ENCODE data around the gene OLFM2.
"Not testable (repeated sequence)": the region's sequence is repeated elsewhere in the genome, so short reads cannot be mapped to it uniquely, and the experiment has no call there.

Gene OLFM2

GRCh38 chr19:9936326-9937000 lies at the start of gene OLFM2:
Gene OLFM2, minus strand, starts transcription at chr19:9936515. Its CDS starts 149 bp downstream, at chr19:9936366.
- DNase-seq: no peak

- DNase-seq: no peak
Measured at GRCh38 chr19:9981406-9982260, 45.3 kb upstream of the OLFM2 start.

DNA sequence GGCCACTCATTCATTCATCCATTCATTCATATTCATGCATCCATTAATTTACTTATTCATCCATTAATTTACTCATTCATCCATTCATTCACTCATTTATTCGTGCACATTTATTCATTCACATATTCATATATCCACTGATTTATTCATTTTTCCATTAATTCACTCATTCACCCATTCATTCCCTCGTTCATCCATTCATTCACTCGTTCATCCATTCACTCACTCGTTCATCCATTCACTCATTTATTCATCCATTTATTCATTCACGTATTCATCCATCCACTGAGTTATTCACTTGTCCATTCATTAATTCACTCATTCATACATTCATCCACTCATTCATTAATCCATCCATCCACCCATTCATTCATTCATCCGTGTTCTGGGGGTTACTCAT lies 35.8 kb upstream of the OLFM2 start:
- DNase-seq: no peak

DNA sequence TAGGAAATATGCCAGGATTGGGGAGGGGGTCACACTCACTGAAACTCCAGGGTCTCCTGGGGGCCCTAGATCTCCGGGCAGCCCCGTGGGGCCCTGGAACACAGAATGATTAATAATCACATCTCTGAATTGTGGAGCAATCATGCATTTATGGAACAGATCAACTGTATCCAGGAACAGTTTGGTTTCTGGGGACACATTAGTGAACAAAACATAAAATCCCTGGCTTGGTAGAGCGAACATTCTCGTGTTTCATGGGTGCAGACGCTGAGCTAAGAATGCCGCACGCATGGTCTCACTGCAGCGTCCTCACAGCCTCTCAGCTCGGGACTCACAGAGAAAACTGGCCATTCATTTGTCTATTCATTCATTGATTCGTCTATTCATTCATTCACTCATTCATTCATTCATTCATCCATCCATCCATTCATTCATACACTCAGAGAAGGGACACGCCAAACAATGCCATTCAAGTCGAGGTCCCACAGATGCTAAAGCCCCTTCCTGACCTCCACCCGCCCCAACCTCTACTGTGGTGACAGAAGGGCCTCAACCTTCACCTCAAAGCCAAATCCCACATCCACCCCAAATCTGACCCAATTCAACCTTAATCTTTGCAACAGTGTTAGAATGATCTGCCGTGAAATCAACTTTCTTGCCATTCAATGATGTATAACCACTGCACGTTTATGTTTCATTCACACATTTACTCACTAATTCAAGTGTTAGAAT lies 35.0 kb upstream of the OLFM2 start:
- no peak for DNase-seq

- no peak for DNase-seq
Measured at GRCh38 chr19:9970481-9970880, 34.2 kb upstream of the OLFM2 start.

GRCh38 chr19:9969688-9969975 lies 33.3 kb upstream of the OLFM2 start:
- no peak for DNase-seq

DNA sequence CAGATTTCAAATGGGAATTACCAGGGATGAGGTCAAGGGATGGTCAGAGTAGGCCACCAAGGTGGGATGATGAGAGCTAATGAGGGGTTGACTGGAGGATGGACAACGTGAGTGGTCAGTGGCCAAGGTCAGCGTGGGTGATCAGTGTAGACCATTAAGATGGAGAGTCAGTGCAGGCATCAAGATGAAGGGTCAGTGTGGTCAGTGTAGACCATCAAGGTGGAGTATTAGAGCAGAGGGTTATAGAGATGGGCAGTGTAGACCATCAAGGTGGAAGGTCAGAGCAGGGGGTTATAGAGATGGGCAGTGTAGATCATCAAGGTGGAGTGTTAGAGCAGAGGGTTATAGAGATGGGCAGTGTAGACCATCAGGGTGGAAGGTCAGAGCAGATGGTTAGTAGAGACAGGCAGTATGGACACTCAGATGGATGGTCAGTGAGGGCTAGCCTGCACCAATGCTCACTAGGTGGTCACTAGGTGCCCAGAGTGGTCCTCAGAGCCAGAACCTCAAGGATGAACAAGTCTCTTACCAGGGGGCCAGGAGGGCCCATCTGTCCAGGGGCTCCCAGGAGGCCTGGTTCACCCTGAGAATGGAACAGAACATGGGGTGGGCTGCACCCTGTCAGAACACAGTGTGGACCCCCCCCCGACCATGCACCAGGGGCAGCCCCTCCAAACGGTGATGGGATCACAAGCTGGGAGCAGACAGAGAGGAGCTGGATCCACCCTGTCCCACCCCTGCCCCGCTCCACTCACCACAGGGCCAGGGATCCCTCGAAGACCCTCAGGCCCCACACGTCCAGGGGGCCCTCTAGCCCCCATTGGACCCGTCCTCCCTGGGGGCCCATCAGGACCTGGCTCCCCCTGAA lies 32.7 kb upstream of the OLFM2 start:
- DNase-seq: no peak

GRCh38 chr19:9967326-9967725 lies 31.0 kb upstream of the OLFM2 start:
- no peak for DNase-seq

- no peak for DNase-seq
Measured at GRCh38 chr19:9966448-9966847, 30.1 kb upstream of the OLFM2 start.

GRCh38 chr19:9966024-9966423 lies 29.7 kb upstream of the OLFM2 start:
- no peak for DNase-seq

DNA sequence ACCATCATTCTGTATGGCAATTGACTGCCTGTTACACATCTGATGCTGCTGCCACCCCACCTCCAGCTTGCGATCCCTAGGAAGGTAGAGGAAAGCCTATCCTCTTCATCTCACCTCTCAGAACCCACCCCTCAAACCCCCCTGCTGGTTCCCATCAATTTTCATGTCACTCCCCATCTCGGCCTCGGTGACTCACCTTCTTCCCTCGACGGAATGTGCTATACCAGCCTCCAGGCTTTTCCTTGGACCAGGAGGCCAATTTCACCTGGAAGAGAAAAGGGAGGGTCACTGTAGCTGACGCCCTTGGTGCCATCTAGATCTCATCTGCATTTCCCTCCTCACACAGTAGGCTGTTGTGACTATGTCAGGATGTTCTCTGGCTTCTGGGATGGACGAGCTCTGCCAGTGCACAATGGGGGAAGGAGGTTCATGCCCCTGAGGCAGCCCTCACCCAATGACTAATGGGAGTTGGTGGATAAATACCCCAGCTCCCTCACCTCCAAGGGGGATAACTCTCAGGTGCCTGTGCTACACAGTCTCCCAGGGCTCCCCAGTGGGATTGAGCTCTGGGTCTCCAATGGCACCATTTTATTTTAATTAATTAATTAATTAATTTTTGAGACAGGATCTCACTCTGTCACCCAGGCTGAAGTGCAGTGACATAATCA lies 26.4 kb upstream of the OLFM2 start:
- no peak for DNase-seq

GRCh38 chr19:9961103-9961502 lies 24.8 kb upstream of the OLFM2 start:
- DNase-seq: no peak

DNA sequence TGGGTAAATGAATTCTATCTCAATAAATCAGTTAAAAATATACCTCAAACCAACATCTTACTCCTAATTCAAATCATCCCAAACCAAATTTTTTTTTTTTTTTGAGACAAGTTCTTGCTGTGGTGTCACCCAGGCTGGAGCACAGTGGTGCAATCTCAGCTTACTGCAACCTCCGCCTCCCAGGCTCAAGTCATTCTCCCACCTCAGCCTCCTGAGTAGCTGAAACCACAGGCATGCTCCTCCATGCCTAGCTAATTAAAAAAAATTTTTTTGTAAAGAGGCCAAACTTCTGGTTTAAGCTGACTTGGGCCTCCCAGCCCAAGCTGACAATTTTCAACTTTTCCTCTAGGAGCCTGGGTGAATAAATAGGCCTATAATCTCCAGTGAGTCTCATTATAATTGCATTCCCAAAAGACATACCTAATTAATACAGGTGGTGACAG lies 22.1 kb upstream of the OLFM2 start:
- DNase-seq: no peak

GRCh38 chr19:9956956-9957355 lies 20.6 kb upstream of the OLFM2 start:
- DNase-seq: no peak

DNA sequence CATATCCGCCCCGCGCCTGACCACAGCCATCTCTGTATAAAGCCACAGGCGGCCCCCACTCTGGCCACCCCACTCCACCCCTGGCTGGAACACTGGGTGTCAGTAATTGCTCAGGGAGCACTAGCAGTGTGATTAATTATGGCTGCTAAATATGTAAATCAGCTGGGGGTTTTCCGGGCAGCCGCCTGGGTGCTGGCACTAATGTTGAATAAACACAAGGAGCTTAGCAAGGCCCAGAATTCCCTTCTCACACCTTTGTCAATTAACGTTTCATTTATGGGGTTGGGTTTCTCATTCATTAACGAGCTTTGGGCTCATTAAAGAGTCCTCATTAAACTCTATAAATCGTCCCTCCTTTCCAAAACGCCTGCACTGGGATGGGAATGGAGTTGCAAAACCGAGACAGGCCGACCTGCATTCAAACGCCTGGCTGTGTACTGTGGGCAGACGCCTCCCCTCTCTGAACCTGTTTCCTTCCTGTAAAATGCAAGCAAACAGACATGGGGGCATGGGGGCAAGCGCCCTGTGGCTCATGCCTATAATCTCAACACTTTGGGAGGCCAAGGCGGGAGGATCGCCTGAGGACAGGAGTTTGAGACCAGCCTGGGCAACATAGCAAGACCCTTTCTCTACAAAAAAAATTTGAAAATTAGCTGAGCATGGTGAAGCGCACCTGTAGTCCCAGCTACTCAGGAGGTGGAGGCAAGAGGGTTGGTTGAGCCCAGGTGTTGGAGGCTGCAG lies 17.7 kb upstream of the OLFM2 start:
- no peak for DNase-seq

GRCh38 chr19:9952276-9952675 lies 16.0 kb upstream of the OLFM2 start:
- no peak for DNase-seq

DNA sequence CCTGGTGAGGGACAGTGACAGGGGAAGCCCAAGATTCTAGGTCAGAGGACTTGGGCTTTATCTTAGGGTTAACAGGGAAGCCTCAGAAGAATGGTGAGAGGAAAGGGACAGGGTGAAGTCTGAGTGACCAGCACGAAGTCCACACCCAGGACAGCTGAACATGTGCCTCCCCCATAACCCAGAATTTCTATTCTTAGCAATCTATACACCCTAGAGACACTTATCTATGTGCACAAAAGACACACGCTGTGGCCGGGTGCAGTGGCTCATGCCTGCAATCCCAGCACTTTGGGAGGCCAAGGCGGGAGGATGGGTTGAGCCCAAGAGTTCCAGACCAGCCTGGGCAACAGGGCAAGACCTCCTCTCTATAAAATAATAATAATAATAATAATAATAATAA lies 11.1 kb upstream of the OLFM2 start:
- no peak for DNase-seq

GRCh38 chr19:9946528-9947125 lies 10.3 kb upstream of the OLFM2 start:
- not testable (repeated sequence) for DNase-seq

DNA sequence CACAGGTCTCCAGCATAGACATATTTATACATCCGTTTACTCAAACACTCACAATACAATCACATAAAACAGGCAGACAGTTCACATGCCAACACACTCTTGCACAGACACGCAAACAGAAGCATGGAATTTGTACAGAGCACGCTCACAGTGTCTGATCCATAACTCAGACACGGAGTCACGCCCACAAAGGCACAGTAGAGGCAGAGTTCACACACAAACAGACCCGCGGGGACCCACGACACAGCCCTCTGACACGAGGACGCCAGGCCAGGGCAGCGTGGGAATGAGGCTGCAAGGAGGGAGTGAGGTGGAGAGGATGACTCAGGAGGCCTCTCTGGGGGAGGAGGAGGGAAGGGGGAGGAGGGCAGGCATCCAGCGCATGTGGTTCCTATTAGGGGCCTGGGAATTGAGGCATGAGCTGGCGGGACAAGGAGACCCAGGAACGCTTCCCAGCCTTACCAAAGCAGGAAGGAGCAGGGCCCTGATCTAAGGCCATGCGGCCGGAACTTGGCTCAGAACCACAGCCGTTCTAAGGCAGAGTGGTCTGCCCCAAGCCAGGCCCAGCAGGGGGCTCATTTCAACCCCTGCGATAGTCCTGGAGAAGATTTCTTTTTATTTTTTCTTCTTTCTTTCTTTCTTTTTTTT lies 9.1 kb upstream of the OLFM2 start:
- no peak for DNase-seq

DNA sequence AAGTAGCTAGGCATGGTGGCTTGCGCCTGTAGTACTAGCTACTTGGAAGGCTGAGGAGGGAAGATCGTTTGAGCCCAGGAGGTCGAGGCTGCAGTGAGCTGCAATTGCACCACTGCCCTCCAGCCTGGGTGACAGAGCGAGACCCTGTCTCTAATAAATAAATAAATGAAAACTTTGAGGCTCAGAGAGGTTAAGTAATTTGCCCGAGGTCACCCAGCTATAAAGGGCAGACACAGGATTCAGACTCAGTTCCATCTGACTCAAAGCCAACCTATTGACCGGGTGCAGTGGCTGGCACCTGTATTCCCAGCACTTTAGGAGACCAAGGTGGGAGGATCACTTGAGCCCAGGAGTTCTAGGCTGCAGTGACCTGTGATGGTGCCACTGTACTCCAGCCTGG lies 7.4 kb upstream of the OLFM2 start:
- no peak for DNase-seq

DNA sequence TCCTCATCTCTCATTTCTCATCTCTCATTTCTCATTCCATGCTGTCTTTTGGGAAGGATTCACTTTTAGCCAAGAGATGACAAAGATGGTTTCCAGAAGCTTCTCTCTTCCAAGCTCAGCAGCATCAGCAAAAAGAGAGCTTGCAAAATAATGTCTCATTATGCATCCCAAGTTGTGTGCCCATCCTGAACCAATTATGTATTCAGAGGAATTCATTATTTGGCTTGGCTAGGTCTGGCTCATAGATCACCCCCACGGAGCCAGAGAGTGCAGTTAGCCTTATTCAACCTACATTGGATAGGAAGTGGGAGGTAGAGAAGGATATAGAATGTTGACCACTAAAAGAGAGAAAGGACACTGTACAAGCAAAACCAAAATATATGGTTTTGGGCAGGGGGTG lies 5.4 kb upstream of the OLFM2 start:
- no peak for DNase-seq

Data from NCI-H1694 treated with DMSO at 0.1 percent for 48 hours (cell line).